Measurements from ENCODE around the gene DPPA5. TPM values are rescaled to one million over a fixed set of nuclear protein-coding genes. Genes with fewer than 3 reads are reported as not detected.

DPPA5 gene
- total RNA-seq, 1 donor from 2014 or later: not detected

DNA sequence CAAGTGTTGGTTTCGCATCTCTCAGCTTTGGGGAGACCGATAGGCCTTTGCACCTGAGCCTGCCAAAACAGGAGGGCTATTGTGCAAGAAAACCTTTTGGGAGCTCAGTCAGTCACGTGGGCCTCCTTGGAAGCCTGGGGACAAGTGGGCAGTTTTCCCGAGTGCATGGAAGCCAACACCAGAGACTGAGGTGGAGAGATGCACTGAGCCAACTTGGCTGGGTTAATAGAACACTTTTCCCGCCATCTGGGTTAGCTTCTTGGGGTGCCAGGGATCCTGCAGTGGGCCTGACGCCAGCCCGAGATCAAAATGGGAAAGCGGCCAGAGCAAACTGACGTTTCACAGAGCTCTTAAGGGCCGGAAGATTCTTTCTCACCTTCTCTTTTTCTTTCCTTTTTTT lies 18.4 kb upstream of the DPPA5 start:
- no peak overlapping the region for H3K4me3 ChIP-seq (ENCODE audit: low read depth, low read length)
- no peak for DNase-seq (ENCODE audit: low read depth)
- TF ChIP-seq CTCF (conservative IDR thresholded peaks at IDR 0.05; ENCODE audit: low read depth, low read length): no peak

- no peak for TF ChIP-seq CTCF (conservative IDR thresholded peaks at IDR 0.05; ENCODE audit: low read depth, low read length)
- DNase-seq (ENCODE audit: low read depth): no peak
- H3K4me3 ChIP-seq (ENCODE audit: low read depth, low read length): no peak overlapping the region
Measured at GRCh38 chr6:73371984-73372383, 17.9 kb upstream of the DPPA5 start.

DNA sequence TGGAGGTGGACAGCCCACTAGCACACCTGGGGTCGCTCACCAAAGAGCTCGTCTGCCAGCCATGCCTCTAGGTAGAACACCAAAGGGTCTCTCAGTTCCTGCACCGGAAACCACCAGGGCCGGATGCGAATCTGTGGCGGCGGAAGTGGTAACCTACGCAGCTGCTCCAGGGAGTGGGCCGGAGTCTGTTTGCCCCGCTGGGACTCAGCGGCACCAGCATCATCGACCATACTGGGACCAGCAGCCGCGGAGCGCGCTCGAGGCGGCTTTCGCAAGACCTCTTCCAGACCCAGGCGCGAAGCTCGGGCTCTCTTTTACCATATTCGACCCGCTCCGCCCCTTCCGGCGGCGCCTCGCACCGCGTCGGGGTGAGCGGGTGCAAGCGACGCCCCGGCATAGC lies 15.5 kb upstream of the DPPA5 start, which contains the start of gene OOEP:
Gene OOEP (minus strand): TSS at position 335 of the 400 bp plus-strand sequence. CDS start 105 bp downstream, at position 230.
- no peak for TF ChIP-seq CTCF (conservative IDR thresholded peaks at IDR 0.05; ENCODE audit: low read depth, low read length)
- DNase-seq (ENCODE audit: low read depth): no peak
- H3K4me3 ChIP-seq (ENCODE audit: low read depth, low read length): no peak within 1 kb of the TSS

DNA sequence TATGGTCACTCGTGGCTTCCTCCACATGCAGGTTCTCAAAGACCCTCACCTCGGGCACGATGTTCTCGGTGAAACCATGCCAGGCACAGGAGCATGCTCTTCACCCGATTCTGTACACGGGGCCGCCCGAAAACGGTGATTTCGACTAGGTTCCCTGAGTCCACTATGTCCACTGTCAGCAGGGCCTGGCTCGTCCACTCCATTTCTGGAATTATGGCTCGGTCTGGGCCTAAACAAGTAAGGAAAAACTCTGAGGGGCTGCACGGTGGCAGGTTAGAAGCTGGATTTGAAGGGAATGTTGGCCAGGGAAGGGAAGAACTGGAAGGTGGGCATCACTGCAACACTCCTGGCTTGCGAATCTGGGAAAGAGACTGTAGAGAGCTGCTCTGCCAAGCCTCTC lies 15.1 kb upstream of the DPPA5 start:
- H3K4me3 ChIP-seq (ENCODE audit: low read depth, low read length): no peak overlapping the region
- no peak for TF ChIP-seq CTCF (conservative IDR thresholded peaks at IDR 0.05; ENCODE audit: low read depth, low read length)
- no peak for DNase-seq (ENCODE audit: low read depth)

- DNase-seq (ENCODE audit: low read depth): no peak
- TF ChIP-seq CTCF (conservative IDR thresholded peaks at IDR 0.05; ENCODE audit: low read depth, low read length): no peak
- H3K4me3 ChIP-seq (ENCODE audit: low read depth, low read length): no peak overlapping the region
Measured at GRCh38 chr6:73368675-73369074, 14.6 kb upstream of the DPPA5 start.

DNA sequence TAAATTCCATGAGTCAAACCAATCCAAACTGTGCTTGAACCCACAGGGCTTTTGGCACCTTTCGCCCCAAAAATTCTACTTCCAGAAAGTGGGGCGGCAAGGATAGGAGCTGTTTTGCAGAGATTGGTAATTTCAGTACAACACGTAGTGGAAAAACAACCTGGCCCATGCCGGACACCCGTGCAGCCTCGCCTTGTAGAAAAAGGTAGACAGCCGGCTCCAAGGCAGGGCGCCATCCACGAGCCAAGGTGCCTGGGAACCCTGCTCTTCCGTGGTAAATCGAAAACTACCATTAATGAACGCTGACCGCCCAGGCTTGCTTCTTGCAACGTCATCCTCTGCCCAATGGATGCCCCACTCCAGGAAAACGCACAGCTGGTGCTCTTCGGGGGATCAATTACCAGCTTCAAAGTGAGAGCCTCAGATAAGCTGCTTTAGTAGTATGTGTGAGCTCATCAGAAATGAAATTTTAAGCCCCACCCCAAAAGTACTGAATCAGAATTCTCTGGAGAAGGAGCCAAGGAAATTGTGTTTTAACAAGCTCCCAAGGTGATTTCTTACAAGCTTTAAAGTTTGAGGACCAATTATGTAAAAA lies 13.8 kb upstream of the DPPA5 start:
- DNase-seq (ENCODE audit: low read depth): no peak

More for the DNA sequence above, 13.8 kb upstream of the DPPA5 start:
- H3K4me3 ChIP-seq (ENCODE audit: low read depth, low read length): no peak overlapping the region
- no peak for TF ChIP-seq CTCF (conservative IDR thresholded peaks at IDR 0.05; ENCODE audit: low read depth, low read length)

Data from epithelial cell of proximal tubule (primary cell).